PFSK-1 (cell line): ENCODE measurements around the gene FAF1.

ENCODE experiments used
- SIN3A ChIP-seq: IDR thresholded peaks from 2 replicates; pipeline ENCODE4 v1.6.1; 2012; ENCODE audit warnings: mild to moderate bottlenecking, low read length, moderate library complexity, borderline replicate concordance; ENCODE audit not compliant: insufficient read depth
- TF ChIP-seq, protein P1 (sequence below), 2 experiments: IDR thresholded peaks; 2 replicates each; pipeline versions ENCODE4 v1.6.1 to v1.8.0; 2011 to 2012; ENCODE audit warnings: low read depth in 2 of 2, low read length in 2 of 2, control low read depth in 1 of 2, inconsistent platforms in 1 of 2, mild to moderate bottlenecking in 1 of 2, moderate library complexity in 1 of 2; ENCODE audit not compliant: insufficient read depth in 1 of 2

GRCh38 chr1:50955116-50955515 is 5.0 kb downstream of the FAF1 start:
- TF ChIP-seq, protein P1, sequence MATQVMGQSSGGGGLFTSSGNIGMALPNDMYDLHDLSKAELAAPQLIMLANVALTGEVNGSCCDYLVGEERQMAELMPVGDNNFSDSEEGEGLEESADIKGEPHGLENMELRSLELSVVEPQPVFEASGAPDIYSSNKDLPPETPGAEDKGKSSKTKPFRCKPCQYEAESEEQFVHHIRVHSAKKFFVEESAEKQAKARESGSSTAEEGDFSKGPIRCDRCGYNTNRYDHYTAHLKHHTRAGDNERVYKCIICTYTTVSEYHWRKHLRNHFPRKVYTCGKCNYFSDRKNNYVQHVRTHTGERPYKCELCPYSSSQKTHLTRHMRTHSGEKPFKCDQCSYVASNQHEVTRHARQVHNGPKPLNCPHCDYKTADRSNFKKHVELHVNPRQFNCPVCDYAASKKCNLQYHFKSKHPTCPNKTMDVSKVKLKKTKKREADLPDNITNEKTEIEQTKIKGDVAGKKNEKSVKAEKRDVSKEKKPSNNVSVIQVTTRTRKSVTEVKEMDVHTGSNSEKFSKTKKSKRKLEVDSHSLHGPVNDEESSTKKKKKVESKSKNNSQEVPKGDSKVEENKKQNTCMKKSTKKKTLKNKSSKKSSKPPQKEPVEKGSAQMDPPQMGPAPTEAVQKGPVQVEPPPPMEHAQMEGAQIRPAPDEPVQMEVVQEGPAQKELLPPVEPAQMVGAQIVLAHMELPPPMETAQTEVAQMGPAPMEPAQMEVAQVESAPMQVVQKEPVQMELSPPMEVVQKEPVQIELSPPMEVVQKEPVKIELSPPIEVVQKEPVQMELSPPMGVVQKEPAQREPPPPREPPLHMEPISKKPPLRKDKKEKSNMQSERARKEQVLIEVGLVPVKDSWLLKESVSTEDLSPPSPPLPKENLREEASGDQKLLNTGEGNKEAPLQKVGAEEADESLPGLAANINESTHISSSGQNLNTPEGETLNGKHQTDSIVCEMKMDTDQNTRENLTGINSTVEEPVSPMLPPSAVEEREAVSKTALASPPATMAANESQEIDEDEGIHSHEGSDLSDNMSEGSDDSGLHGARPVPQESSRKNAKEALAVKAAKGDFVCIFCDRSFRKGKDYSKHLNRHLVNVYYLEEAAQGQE (IDR thresholded peaks at IDR 0.05; ENCODE audit: insufficient read depth in 1 of 2, low read depth in 2 of 2, low read length in 2 of 2): no peak
- TF ChIP-seq SIN3A: no peak
